GM10266 (cell line): ENCODE data around the gene SLCO3A1.

Experiments used
- DNase-seq: peaks from one replicate; pipeline ENCODE4 v3.0.0; 2012; ENCODE audit errors: extremely low spot score
- CTCF ChIP-seq: IDR thresholded peaks from 2 replicates; pipeline ENCODE4 v1.5.1; 2012; ENCODE audit warnings: mild to moderate bottlenecking, low read depth; ENCODE audit not compliant: control insufficient read depth, insufficient read depth; ENCODE audit errors: missing control alignments

Gene SLCO3A1

DNA sequence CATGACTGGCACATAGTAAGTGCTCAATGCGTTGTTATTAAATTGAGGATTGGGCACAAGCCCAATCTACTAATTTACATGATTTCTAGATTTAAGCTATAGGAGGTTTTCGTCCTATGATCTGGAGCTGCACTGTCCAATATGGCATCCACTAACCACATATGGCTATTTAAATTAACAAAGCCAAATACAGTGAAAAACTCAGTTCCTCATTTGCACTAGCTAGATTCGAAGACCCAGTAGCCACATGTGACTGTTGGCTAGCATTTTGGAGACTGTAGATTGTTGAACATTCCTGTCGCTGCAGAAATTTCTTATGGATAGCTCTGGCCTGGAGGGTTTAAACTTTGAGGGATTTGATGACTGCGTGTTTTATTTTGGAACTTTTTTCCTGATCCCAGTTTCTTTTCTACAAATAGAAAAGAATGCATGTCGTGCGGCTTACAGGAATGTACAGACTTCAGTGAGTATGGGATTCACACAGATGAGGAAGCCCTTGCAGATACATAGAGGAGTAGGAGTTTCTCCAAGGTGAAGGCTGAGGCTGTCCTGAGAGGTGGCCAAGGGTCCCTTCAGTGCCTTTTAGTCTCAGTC is 82.8 kb downstream of the SLCO3A1 start:
- DNase-seq: no peak
- no peak for TF ChIP-seq CTCF

DNA sequence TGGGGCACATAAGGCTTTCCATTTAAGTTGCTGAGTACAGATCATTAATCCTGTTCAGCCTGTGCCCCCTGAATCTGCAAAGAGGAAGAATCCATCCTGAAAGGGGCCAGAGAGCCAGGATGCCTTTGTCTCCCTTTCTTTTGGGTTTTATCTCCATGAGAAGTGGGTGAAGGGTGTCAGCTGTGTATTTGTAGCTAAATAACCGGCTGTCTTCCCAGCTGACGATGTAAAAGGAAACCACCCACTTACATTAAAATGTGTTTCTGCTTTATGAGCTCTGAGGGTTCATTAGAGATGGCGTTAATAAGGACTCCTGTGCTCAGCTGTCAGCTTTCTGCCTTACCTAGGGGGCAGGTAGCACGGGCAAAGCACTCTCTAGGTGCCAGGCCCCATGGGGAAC is 83.4 kb downstream of the SLCO3A1 start:
- no peak for DNase-seq
- TF ChIP-seq CTCF: no peak

GRCh38 chr15:91938136-91938535 is 84.6 kb downstream of the SLCO3A1 start:
- no peak for TF ChIP-seq CTCF
- no peak for DNase-seq

- no peak for DNase-seq
- no peak for TF ChIP-seq CTCF
These were observed 85.9 kb downstream of the SLCO3A1 start for GRCh38 chr15:91939403-91939831.

- no peak for DNase-seq
These were observed 87.2 kb downstream of the SLCO3A1 start for GRCh38 chr15:91940496-91941381.

DNA sequence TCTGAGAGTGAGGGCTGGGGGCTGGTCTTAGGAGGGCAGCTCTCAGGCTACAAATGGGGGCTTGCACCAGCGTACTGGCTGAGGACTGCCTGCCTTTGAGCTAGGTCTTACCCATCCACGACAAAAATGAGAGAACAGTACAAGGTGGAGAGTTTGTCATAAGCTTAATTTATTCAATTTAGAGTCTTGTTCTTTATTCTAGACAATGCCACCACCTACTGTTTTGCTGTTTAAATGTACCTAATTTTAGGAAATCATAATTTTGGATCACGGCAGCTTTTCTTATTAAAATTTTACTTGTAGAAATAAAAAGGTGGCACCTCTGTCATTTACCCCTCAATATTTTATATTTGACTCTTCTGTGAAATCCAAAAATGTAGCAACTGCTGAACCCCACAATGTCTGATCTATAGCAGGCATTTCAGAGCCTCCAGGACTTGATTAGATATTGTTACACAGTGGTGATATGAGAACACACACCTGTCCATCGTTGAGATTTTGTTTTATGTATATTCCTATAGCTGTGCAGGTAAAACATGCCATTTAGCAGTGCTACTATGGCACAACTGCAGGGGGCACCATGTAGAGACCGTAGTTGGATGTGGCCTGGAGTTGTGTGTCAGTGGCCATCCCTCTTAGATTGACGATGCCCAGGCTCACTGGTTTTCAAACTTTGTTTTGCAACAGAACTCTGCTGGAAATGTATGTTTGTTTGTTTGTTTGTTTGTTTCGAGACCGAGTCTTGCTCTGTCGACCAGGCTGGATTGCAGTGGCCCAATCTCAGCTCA is 88.6 kb downstream of the SLCO3A1 start:
- no peak for DNase-seq
- no peak for TF ChIP-seq CTCF

More at GRCh38 chr15:91940496-91941381, 87.2 kb downstream of the SLCO3A1 start:
- TF ChIP-seq CTCF: no peak
